ENCODE results near the gene CBR4.
A peak's percentile ranks its signal among the peaks of the same experiment; 100 is the strongest.
"Not testable (repeated sequence)": the region's sequence is repeated elsewhere in the genome, so short reads cannot be mapped to it uniquely, and the experiment has no call there.

The CBR4 gene

GRCh38 chr4:168972596-168972995 is 37.5 kb downstream of the CBR4 start:
- no peak for TF ChIP-seq CTCF (IDR thresholded peaks at IDR 0.05; ENCODE audit: insufficient read depth, low read depth, low read length, missing control alignments)
- no peak overlapping the region for H3K4me3 ChIP-seq (ENCODE audit: low read length)
- no peak for DNase-seq (ENCODE audit: low read depth)

GRCh38 chr4:168960716-168961115 is 49.3 kb downstream of the CBR4 start:
- no peak overlapping the region for H3K4me3 ChIP-seq (ENCODE audit: low read length)
- DNase-seq (ENCODE audit: low read depth) = no peak
- TF ChIP-seq CTCF (IDR thresholded peaks at IDR 0.05; ENCODE audit: insufficient read depth, low read depth, low read length, missing control alignments) = no peak

- DNase-seq (ENCODE audit: low read depth) = no peak
- TF ChIP-seq CTCF (IDR thresholded peaks at IDR 0.05; ENCODE audit: insufficient read depth, low read depth, low read length, missing control alignments) = no peak
- H3K4me3 ChIP-seq (ENCODE audit: low read length) = no peak overlapping the region
Measured at GRCh38 chr4:168955674-168956073, 54.4 kb downstream of the CBR4 start.

GRCh38 chr4:168952821-168953246 is 57.2 kb downstream of the CBR4 start:
- peak; percentile 82 for DNase-seq (ENCODE audit: low read depth)
- H3K4me3 ChIP-seq (ENCODE audit: low read length) = not testable (repeated sequence)

GRCh38 chr4:168945291-168945690 is 64.8 kb downstream of the CBR4 start:
- DNase-seq (ENCODE audit: low read depth) = no peak
- TF ChIP-seq CTCF (IDR thresholded peaks at IDR 0.05; ENCODE audit: insufficient read depth, low read depth, low read length, missing control alignments) = no peak
- H3K4me3 ChIP-seq (ENCODE audit: low read length) = no peak overlapping the region

GRCh38 chr4:168942985-168943384 is 67.1 kb downstream of the CBR4 start:
- no peak overlapping the region for H3K4me3 ChIP-seq (ENCODE audit: low read length)
- peak; percentile 50 for TF ChIP-seq CTCF (IDR thresholded peaks at IDR 0.05; ENCODE audit: insufficient read depth, low read depth, low read length, missing control alignments)
- no peak for DNase-seq (ENCODE audit: low read depth)
